ENCODE results near the gene AJAP1. TPM values are rescaled to one million over a fixed set of nuclear protein-coding genes. Genes with fewer than 3 reads are reported as not detected.

Gene AJAP1
- total RNA-seq, 2 donors from 2014 or later: 0.04 to 0.08 TPM

GRCh38 chr1:4692437-4692836 lies 38.0 kb downstream of the AJAP1 start:
- no peaks in the 10 kb centered on the region for H3K9me3 ChIP-seq
- H3K27ac ChIP-seq: no peak overlapping the region
- H3K4me1 ChIP-seq: no peaks in the 10 kb centered on the region
- H3K36me3 ChIP-seq: no peaks in the 10 kb centered on the region
- H3K27me3 ChIP-seq: no peaks in the 10 kb centered on the region
- no peak for DNase-seq (ENCODE audit: low spot score)
- TF ChIP-seq CTCF (IDR thresholded peaks at IDR 0.05): no peak
- H3K4me3 ChIP-seq: no peak overlapping the region

- H3K36me3 ChIP-seq: no peaks in the 10 kb centered on the region
- DNase-seq (ENCODE audit: low spot score): no peak
- no peak overlapping the region for H3K27ac ChIP-seq
- no peak overlapping the region for H3K4me3 ChIP-seq
- no peak for TF ChIP-seq CTCF (IDR thresholded peaks at IDR 0.05)
- H3K4me1 ChIP-seq: no peaks in the 10 kb centered on the region
- no peaks in the 10 kb centered on the region for H3K9me3 ChIP-seq
- no peaks in the 10 kb centered on the region for H3K27me3 ChIP-seq
Observed at GRCh38 chr1:4693331-4693730, 38.9 kb downstream of the AJAP1 start.

- no peak for DNase-seq (ENCODE audit: low spot score)
- no peak for TF ChIP-seq CTCF (IDR thresholded peaks at IDR 0.05)
- Histone ChIP-seq H3K9me3 (no peaks in the 10 kb centered on the region), H3K4me3 (no peak overlapping the region), H3K4me1 (no peaks in the 10 kb centered on the region), H3K27ac (no peak overlapping the region), H3K27me3 (no peaks in the 10 kb centered on the region), H3K36me3 (no peaks in the 10 kb centered on the region)
Observed at GRCh38 chr1:4693891-4694290, 39.5 kb downstream of the AJAP1 start.

- H3K36me3 ChIP-seq: no peaks in the 10 kb centered on the region
- DNase-seq (ENCODE audit: low spot score): no peak
- no peaks in the 10 kb centered on the region for H3K9me3 ChIP-seq
- TF ChIP-seq CTCF (IDR thresholded peaks at IDR 0.05): no peak
- no peaks in the 10 kb centered on the region for H3K27me3 ChIP-seq
- H3K4me3 ChIP-seq: no peak overlapping the region
- no peaks in the 10 kb centered on the region for H3K4me1 ChIP-seq
- H3K27ac ChIP-seq: no peak overlapping the region
Observed at GRCh38 chr1:4694492-4694891, 40.1 kb downstream of the AJAP1 start.

GRCh38 chr1:4695241-4695640 lies 40.8 kb downstream of the AJAP1 start:
- DNase-seq (ENCODE audit: low spot score): no peak

More at GRCh38 chr1:4695241-4695640, 40.8 kb downstream of the AJAP1 start:
- no peaks in the 10 kb centered on the region for H3K9me3 ChIP-seq
- no peak overlapping the region for H3K27ac ChIP-seq
- no peaks in the 10 kb centered on the region for H3K36me3 ChIP-seq
- H3K27me3 ChIP-seq: no peaks in the 10 kb centered on the region
- TF ChIP-seq CTCF (IDR thresholded peaks at IDR 0.05): no peak
- no peaks in the 10 kb centered on the region for H3K4me1 ChIP-seq
- no peak overlapping the region for H3K4me3 ChIP-seq
